NOMO-1 (cell line): ENCODE measurements around the gene HSBP1L1.

Experiments used
- DNase-seq, 2 experiments: peaks; one replicate each; lab custom pipeline; 2025; ENCODE audit not compliant: unreplicated experiment in 2 of 2; lab: John Stamatoyannopoulos, UW

HSBP1L1 gene

GRCh38 chr18:79944126-79944731 lies 20.2 kb upstream of the HSBP1L1 start:
- no peak for DNase-seq

GRCh38 chr18:79944746-79945117 lies 19.7 kb upstream of the HSBP1L1 start:
- DNase-seq: no peak

GRCh38 chr18:79945118-79946042 lies 19.1 kb upstream of the HSBP1L1 start:
- DNase-seq: no peak

- no peak for DNase-seq
These were observed 17.2 kb upstream of the HSBP1L1 start for GRCh38 chr18:79947054-79947755.

- DNase-seq: no peak
These were observed 16.4 kb upstream of the HSBP1L1 start for GRCh38 chr18:79947881-79948610.

GRCh38 chr18:79948719-79949411 lies 15.6 kb upstream of the HSBP1L1 start:
- DNase-seq: no peak

GRCh38 chr18:79949697-79950487 lies 14.6 kb upstream of the HSBP1L1 start:
- peak; percentile 85 to 94 for DNase-seq

GRCh38 chr18:79950515-79951341 lies 13.7 kb upstream of the HSBP1L1 start:
- peak in 1 of 2 experiments; percentile 28 for DNase-seq

GRCh38 chr18:79951545-79952455 lies 12.6 kb upstream of the HSBP1L1 start, which contains the start of gene SLC66A2:
SLC66A2 (minus strand) TSS chr18:79951653; CDS start chr18:79950926, 727 bp downstream.
- DNase-seq: peak; percentile 71 to 84

- DNase-seq: no peak
These were observed 11.9 kb upstream of the HSBP1L1 start for GRCh38 chr18:79952456-79952995.

- DNase-seq: no peak
These were observed 11.4 kb upstream of the HSBP1L1 start for GRCh38 chr18:79952996-79953559.

GRCh38 chr18:79953971-79954651 lies 10.3 kb upstream of the HSBP1L1 start:
- DNase-seq: no peak

- DNase-seq: no peak
These were observed 9.7 kb upstream of the HSBP1L1 start for GRCh38 chr18:79954791-79955190.

GRCh38 chr18:79955302-79956075 lies 9.0 kb upstream of the HSBP1L1 start:
- DNase-seq: no peak

GRCh38 chr18:79956276-79956675 lies 8.2 kb upstream of the HSBP1L1 start:
- DNase-seq: no peak

GRCh38 chr18:79958981-79959380 lies 5.5 kb upstream of the HSBP1L1 start:
- DNase-seq: no peak
